Ramos (cell line): ENCODE data around the gene TRIM54.
"Not testable (repeated sequence)": the region's sequence is repeated elsewhere in the genome, so short reads cannot be mapped to it uniquely, and the experiment has no call there.

Source experiments
- in situ Hi-C: fragments of 300-500 bp; cut with MboI; formaldehyde crosslinking; loops from one replicate; pipeline ENCODE4 v1.14.3; 2022; ENCODE audit warnings: low sequenced_read_pairs; ENCODE audit not compliant: unreplicated experiment

Gene TRIM54

DNA sequence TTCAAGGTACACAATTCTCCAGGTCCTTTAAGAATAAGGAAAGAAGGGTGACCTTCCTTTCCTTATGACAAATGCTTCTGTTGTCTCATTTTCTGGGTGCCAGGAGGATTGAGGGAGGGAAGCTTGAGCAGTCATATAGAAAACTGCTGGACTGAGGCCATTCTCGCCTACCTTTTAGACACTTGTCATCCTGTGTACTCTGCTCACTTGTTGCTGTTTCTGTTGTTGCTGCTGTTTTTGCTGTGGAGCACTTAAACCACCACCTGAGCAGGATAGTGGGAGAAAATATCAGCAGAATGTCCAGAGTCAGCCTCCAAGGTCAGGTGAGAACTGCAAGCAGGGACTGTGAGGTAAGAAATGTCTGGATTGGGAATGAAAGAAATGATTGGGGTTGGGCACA, 4.2 kb upstream of the TRIM54 start:
- in situ Hi-C loops: no loop called here

DNA sequence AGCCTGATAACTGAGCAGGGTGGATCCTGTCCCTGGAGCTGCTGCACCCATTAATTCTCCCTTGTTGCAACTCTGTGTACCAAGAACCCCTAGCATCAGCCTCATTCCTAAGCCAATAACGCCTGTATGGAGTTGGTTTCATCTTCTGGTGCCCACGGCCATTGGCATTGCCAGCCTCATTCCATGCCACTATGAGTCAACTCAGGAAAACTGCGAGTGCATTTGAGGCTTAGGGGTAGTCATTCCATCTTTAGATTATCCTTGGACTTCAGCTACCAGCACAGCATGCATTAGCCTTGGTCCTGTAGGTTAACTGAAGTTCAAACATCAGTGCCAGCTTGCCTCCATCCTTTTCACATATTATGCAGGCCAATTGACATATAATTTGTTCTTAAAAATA, 1.4 kb upstream of the TRIM54 start:
- in situ Hi-C loops: loop anchor here (5.0 kb wide), 1 partner anchor 179 kb away; no protein-coding TSS in a partner anchor

DNA sequence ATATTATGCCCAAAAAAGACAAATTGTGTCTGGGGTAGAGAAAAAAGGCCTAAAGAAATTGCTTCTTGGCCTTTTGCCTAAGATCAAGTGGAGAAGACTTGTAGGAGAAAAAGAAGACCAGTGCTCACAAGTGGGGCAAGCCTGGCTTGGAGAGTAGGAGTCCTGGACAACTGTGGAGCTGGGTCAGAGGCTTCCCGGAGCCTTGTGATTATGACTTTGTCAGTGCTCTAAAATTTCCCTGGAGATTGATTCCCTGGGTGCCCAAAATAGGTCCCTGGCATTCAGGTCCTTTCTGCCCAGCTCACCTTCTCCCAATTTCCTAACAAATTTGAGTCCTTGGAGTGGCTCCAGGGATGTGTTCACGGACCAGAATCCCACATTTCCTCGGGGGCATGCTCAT, 787 bp upstream of the TRIM54 start:
- in situ Hi-C loops: loop anchor here (5.0 kb wide), 1 partner anchor 179 kb away; no protein-coding TSS in a partner anchor

DNA sequence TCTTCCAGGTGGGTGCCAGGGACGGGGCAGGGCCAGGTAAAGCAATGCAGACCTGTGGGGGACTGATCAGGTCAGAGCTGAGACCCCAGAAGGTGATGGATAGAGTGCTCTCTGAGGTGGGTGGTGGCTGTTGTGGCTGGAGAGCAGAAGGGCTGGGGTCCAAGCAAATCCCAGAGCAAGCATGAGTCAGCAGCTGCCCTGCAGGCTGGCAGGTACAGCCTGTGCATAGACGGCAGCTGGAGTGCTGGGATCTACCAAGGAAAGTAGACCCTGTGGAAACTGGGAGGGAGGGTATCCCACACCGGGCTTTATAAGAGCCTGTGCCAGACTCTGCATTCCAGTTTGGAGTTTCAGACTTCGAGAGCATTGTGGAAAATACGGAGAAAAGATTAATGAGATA, 663 bp downstream of the TRIM54 start:
- in situ Hi-C loops: loop anchor here (5.0 kb wide), 1 partner anchor 181 kb away; no protein-coding TSS in a partner anchor

DNA sequence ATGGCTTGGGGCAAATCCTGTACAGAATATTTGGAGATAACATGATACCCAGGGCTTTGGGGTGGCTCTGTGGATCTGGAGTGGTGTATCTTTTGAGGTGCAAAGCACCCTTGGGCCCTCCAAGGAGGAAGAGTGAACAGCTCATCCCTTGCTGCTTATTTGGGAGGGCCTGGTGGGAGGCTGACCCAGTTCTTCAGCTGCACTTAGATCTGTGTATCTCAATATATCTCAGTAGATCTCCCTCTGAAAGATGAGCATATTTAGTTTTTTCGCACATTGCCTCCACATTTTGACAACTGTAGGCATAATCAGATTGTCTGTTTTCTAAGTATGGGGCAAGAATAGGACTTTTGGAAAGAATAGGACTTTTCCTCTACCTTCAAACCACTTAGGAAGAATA, 2.8 kb downstream of the TRIM54 start:
- in situ Hi-C loops: loop anchor here (5.0 kb wide), 1 partner anchor 183 kb away; no protein-coding TSS in a partner anchor

DNA sequence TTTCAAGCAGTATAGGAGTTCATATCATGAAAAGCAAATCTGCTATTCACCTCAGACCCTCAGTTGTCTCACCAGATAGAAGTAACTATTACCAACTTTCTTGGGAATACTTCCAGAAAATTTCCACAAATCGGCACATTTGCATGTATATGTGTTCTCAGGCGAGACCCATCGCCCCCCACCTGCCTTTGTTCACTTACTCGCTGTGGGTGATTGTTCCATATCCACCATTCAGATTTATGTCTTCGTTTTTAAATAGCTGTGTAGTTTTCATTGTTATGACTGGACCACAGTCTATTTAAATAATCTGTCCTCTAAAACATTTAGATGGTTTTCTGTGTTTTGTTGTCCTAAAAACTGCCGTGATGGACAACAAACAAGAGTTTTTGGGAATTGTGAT, 3.3 kb downstream of the TRIM54 start:
- in situ Hi-C loops: no loop called here

DNA sequence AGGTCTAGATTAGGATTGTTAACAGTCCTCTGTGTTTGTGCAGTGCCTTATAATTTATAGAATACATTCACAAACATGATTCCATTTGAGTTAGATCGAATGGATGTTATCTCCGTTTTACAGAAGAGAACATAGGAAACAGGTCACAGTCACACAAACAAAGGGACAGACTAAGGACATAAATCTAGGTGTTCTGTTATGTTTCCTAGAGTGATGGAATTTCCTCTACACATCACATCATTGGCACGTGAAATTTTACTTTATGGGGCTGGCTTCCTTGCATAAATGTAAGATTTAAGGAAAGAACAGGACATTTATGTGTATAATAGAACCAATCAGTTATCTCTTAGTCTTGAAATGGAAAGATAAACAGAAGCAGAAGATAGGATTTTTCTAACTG, 6.4 kb downstream of the TRIM54 start:
- in situ Hi-C loops: no loop called here

DNA sequence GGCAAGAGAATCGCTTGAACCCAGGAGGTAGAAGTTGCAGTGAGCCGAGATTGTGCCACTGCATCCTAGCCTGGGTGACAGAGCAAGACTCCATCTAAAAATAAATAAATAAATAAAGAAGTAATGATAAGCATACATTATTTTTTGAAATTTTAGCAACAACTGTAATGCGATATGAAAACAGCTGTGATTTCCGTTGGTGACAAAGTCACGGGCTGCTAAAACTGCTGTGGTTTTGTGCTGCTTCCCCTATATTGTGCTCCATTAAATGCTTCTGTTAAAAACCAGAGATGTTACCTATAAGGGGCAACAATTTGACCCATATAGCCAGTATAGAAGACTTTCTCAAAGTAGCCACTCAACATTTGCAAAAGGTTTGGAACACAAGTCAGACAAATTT, 8.3 kb downstream of the TRIM54 start:
- in situ Hi-C loops: no loop called here

DNA sequence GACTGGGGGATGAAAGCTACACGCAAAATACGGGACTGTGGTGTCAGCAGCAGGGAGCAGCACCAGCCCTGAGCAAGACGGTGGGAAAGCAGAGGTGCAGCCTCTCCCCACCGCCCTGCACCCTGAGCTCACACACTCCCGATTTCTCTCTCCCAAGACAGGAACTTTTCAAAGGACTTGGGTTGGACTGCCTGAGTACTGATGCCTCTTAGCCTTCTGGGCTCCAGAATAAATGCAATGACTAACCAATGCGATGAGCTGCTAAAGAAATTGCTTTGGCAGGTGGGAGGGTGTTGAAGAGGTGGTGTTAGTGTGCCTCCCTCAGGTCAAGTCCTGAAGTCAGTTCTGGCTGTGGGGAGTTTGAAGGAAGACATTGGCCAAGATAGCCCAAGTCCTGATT, 9.6 kb downstream of the TRIM54 start:
- in situ Hi-C loops: no loop called here

DNA sequence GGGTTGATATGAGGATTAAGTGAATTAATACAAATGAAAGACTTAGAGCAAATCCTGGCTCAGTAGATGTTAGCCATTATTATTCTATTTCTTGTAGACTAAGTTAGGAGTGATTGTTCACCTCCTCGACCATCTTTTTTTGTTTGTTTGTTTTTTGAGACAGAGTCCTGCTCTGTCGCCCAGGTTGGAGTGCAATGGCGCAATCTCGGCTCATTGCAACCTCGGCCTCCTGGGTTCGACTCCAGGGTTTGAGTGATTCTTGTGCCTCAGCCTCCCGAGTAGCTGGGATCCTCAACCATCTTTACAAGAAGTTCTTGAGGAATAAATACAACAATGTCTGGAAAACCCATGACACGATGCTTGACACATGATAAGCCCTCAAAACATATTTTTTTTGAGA, 12.7 kb downstream of the TRIM54 start:
- in situ Hi-C loops: loop anchor here (5.0 kb wide), 1 partner anchor 333 kb away; no protein-coding TSS in a partner anchor

DNA sequence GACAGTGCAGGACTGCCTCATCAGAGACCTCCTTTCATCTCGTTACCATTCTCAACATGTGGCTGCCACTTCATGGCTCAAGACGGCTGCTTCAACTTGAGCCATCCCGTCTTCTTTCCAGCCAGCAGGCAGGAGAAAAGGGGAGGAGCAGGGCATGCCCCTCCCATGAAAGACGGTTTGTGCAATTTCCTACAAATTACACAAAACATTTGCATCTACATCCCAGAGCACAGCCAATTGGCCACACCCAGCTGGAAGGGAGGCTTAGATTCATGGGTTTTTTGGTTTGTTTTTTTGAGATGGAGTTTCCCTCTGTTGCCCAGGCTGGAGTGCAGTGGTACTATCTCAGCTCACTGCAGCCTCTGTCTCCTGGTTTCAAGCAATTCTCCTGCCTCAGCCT, 14.3 kb downstream of the TRIM54 start:
- in situ Hi-C loops: loop anchor here (5.0 kb wide), 1 partner anchor 334 kb away; no protein-coding TSS in a partner anchor

DNA sequence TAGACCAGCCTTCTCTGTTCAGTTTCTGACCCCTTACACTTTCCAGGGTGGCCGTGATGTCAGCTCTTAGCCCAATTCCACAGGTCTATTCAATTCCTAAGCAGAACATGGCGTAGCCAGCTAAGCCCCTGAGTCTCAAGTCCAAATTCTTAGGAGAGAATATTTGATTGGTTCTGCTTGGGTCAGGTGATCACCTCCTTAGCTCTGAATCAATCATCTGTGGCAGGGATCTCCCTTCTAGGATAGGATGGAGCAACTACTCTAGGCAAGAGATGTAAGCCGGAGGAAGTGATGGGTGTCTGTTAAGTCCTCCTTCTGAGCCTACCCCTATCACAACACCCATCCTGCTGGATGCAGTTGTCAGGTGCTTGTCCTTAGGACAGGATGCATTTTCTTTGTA, 15.0 kb downstream of the TRIM54 start:
- in situ Hi-C loops: loop anchor here (5.0 kb wide), 1 partner anchor 335 kb away; no protein-coding TSS in a partner anchor

DNA sequence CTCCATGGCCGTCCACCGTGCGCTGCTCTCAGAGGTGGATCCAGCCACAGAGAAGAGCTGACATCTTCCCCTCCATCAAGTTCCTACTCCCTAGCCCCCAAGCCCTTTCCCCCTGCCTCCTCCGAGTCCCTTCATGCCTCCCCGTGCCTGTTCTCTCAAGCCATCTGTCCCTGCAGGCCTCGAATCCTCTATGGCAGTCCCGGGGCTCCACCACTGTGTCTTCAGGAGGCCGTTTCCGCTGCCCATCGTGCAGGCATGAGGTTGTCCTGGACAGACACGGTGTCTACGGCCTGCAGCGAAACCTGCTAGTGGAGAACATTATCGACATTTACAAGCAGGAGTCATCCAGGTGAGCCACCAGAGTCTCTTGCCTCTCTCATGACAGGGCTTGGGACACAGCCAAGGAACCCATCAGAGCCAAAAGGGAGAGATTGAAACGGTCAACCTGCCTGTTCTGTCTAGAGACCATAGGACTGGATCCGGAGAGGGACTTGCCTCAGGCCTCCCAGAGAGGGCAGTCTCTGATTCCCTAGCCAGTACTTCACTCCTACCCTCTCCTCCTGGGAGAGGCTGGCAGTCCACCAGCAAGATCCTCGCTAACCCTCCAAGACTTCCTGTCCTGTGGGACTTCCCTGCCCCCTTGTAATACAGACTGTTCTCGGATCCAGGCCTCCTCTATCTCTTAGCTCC, 16.3 kb downstream of the TRIM54 start:
- in situ Hi-C loops: loop anchor here (5.0 kb wide), 1 partner anchor 336 kb away; no protein-coding TSS in a partner anchor

DNA sequence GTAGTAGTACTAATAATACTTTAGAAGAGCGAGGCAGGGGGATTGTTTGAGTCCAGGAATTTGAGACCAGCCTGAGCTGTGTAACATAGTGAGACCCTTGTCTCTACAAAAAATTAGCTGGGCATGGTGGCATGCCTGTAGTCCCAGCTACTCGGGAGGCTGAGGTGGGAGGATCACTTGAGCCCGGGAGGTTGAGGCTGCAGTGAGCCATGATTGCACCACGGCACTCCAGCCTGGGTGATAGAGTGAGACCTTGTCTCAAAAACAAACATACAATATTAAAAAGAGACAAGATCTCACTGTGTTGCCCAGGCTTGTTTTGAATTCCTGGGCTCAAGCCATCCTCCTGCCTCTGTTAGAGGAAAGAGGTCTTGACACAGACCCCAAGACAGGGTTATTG, 18.4 kb downstream of the TRIM54 start:
- in situ Hi-C loops: not testable (repeated sequence)

DNA sequence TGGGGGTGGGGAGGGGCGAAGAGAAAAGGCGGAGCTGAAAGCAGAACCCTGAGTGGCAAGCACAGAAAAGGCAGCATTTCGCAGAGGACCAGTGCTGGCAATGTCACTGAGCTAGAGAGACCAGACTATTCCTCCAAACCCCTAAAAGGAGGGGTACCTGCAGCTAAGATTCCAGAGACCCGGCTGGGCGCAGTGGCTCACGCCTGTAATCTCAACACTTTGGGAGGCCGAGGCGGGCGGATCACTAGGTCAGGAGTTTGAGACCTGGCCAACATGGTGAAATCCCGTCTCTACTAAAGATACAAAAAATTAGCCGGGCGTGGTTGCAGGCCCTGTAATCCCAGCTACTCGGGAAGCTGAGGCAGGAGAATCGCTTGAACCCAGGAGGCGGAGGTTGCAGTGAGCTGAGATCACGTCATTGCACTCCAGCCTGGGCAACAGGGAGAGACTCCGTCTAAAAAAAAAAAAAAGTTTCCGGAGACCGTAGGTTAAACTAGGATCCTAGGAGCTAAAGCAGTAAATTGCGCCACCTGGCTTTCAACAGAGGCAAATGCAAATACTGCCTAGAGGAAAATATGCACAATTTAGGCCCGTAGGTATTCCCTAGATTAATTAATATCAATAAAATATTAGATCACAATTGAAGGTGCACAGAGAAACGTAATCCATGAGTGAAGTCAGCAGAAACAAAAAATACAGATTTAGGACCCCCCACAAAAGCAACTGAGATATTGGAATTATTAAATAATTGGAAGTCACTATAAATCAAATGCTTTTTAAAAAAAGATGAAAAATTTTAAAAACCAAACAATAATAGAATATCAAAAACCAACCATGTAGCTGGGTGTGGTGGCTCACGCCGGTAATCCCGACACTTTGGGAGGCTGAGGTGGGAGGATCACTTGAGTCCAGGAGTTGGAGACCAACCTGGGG, 21.1 kb downstream of the TRIM54 start:
- in situ Hi-C loops: no loop called here

DNA sequence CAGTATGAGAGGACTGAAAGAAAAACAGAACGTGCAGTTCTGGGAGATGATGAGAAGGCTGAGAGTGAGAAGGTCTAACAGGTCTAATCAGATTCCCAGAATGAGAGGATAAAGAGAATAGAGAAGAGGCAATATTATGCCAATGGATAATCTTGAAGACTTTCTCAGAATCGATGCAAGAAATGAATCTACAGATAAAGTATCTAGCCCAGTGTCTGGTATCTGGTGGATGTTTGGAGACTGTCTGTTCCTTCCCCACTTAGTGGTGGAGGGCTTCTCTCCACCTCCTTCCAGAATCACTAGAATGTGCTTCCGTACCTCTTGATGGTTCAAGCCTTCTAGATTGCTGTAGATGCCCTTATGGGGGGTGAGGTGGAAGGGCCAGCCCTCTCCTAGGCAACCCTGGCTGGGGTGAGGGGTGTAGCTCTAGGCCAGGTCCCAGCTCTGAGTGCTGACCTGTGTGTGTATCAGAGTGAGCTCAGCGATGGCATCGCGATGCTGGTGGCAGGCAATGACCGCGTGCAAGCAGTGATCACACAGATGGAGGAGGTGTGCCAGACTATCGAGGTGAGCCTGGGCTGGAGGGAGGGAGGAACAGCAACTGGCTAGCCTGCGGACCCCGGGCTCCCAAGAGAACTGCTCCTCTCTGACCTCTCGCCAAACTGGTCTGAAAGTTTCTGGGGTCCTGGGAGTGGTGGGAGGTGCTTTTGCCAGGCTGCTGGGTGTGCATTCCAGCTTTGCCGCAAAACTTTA, 22.4 kb downstream of the TRIM54 start:
- in situ Hi-C loops: no loop called here

DNA sequence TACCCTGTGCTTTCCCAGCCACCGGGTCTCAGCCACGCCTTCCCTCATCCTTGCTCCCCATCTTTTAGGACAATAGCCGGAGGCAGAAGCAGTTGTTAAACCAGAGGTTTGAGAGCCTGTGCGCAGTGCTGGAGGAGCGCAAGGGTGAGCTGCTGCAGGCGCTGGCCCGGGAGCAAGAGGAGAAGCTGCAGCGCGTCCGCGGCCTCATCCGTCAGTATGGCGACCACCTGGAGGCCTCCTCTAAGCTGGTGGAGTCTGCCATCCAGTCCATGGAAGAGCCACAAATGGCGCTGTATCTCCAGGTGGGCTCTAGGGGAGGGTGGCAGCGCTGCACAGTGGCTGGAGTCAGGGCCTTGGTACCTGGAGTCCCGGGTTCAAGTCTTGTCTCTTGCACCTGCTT, 23.3 kb downstream of the TRIM54 start:
- in situ Hi-C loops: no loop called here

DNA sequence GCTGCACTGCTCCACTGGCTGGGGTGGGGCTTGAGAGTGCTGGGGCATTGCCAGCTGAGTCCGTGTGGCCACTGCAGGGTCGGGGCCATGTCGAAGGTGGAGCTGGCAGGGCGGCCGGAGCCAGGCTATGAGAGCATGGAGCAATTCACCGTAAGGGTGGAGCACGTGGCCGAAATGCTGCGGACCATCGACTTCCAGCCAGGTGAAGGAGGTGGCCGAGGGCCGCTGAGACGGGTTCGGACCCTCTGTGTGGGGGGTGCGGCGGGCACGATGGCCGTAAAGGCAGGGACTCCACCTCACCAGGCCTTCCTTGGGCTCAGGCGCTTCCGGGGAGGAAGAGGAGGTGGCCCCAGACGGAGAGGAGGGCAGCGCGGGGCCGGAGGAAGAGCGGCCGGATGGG, 23.9 kb downstream of the TRIM54 start:
- in situ Hi-C loops: no loop called here

DNA sequence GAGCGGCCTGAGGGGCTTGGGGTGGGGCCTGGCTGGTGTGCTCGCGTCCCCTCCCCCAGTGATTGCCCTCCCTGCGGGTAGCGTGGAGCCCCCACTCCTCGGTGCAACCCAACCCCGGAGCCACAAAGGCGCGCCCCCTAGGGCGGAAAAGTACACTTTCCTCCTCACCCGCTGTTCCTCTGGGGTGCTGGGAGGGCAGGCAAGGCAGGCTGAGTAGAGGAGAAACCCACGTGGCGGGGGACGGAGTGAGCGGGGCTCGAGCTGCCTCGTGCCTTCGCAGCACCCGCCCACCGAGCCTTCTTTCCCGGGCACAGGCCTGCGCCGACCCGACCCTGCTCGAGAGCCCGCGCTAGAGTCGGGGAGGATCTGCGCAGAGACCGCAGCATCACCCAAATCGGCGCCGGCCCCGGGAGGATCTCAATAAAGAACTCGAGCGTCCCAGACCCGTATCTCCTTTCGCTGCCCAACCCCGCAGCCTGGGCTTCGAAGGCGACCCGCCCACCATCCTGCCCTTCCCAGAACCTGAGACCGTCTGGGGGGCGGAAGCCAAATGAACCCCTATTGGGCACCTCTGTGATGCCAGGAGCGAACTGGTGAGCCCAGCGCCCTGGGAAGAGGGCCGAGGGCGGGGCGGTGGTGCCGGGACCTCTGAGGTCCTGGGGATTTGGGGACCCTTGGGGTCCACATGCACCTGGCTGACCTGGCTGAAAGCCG, 24.5 kb downstream of the TRIM54 start:
- in situ Hi-C loops: no loop called here

DNA sequence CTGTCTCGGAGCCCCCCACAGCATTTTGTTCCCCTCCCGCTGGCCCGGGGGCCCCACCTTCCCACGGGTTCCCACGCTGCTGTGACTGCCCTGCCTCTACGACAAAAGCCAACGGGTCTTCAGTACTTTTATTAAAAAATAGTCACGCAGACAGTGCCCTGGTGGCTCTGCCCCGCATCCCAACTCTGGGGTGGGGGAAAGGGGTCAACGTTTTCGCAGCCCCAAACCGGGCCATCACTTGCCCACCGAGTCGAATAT, 25.0 kb downstream of the TRIM54 start:
- in situ Hi-C loops: no loop called here
